ENCODE results near the gene PLPPR1. TPM values are rescaled to one million over a fixed set of nuclear protein-coding genes. Genes with fewer than 3 reads are reported as not detected.

PLPPR1 gene
- total and polyA plus RNA-seq, 2 of the 13 experiments (the other 11 are each of a cell fraction or from before 2014, with no cell fraction given): 16.0 to 84.7 TPM

GRCh38 chr9:101269591-101270283 lies 241.2 kb downstream of the PLPPR1 start:
- ChIA-PET CTCF (ENCODE audit: low intra/inter-chr PET ratio, low total read pairs) (no interaction called here), POLR2A (no interaction called here)
- Histone ChIP-seq H2AFZ (ENCODE audit: low read length) (no peak overlapping the region), H3K9ac (ENCODE audit: insufficient read depth, low read depth, low read length) (no peak overlapping the region), H3K4me2 (ENCODE audit: low read depth, low read length) (no peak overlapping the region), H3K27ac (ENCODE audit: extremely low read length, insufficient read depth, low read length) (no peak overlapping the region), H3K36me3 (replicated peaks in 1 of 2; ENCODE audit: control insufficient read depth in 1 of 2, insufficient read depth in 2 of 2, low read length in 2 of 2) (peaks cover 3 to 13% of the 10 kb centered on the region in 2 experiments; a peak in 3 of 5 replicates), H3K9me3 (ENCODE audit: low read length) (no peaks in the 10 kb centered on the region), H3K4me3 (replicated peaks in 1 of 3; ENCODE audit: insufficient read depth in 1 of 3, low read depth in 2 of 3, low read length in 3 of 3) (no peak overlapping the region), H3K4me1 (ENCODE audit: insufficient read depth, low read length) (peaks cover 1% of the 10 kb centered on the region; the same call in 1 of the 2 replicates), H4K20me1 (ENCODE audit: insufficient read depth, low read length) (no peaks in the 10 kb centered on the region), H3K27me3 (ENCODE audit: control insufficient read depth in 1 of 2, insufficient read depth in 2 of 2, low read length in 2 of 2) (no peaks in the 10 kb centered on the region), H3K79me2 (ENCODE audit: insufficient read depth, low read length) (no peaks in the 10 kb centered on the region)
- FAIRE-seq: no peak
- in situ Hi-C loops (cut with HindIII; ENCODE audit: extremely low pct_ligation_motif_present, low pct_unique_long_range_greater_than_20kb) (no loop called here), intact Hi-C loops (cut with micrococcal nuclease; ENCODE audit: unreplicated experiment) (no loop called here)
- TF ChIP-seq MEF2D (CRISPR knock-in tag; IDR thresholded peaks at IDR 0.05): no peak
- TF ChIP-seq MAFF (IDR thresholded peaks at IDR 0.05; ENCODE audit: low read depth, low read length): no peak
- TF ChIP-seq ZNF768 (CRISPR knock-in tag; IDR thresholded peaks at IDR 0.05): no peak
- TF ChIP-seq PHF20 (CRISPR knock-in tag; IDR thresholded peaks at IDR 0.05): no peak
- TF ChIP-seq ZMYM4 (CRISPR knock-in tag; IDR thresholded peaks at IDR 0.05): no peak
- no peak for TF ChIP-seq ZNF800 (CRISPR knock-in tag; IDR thresholded peaks at IDR 0.05)
- no peak for TF ChIP-seq BRCA1 (CRISPR knock-in tag; IDR thresholded peaks at IDR 0.05)
- no peak for TF ChIP-seq MXD4 (CRISPR knock-in tag; IDR thresholded peaks at IDR 0.05)
- no peak for TF ChIP-seq ZNF704 (CRISPR knock-in tag; IDR thresholded peaks at IDR 0.05; ENCODE audit: borderline replicate concordance)
- TF ChIP-seq FOXP1 (IDR thresholded peaks at IDR 0.05): no peak
- no peak for TF ChIP-seq FOXP1 (CRISPR knock-in tag; IDR thresholded peaks at IDR 0.05)
- no peak for TF ChIP-seq SIN3B (IDR thresholded peaks at IDR 0.05; ENCODE audit: low read length)
- TF ChIP-seq TCF12 (IDR thresholded peaks at IDR 0.05): no peak
- no peak for TF ChIP-seq TCF12 (CRISPR knock-in tag; IDR thresholded peaks at IDR 0.05)
- no peak for TF ChIP-seq POLR2AphosphoS2 (IDR thresholded peaks at IDR 0.05; ENCODE audit: low read depth, low read length)
- TF ChIP-seq ZSCAN21 (CRISPR knock-in tag; IDR thresholded peaks at IDR 0.05; ENCODE audit: borderline replicate concordance): no peak
- TF ChIP-seq SMAD9 (CRISPR knock-in tag; IDR thresholded peaks at IDR 0.05): no peak
- TF ChIP-seq PHF21A (CRISPR knock-in tag; IDR thresholded peaks at IDR 0.05): no peak
- no peak for TF ChIP-seq GATA4 (IDR thresholded peaks at IDR 0.05; ENCODE audit: borderline replicate concordance, low read depth)
- TF ChIP-seq MXD3 (CRISPR knock-in tag; IDR thresholded peaks at IDR 0.05): no peak
- BruUV-seq (replicated peaks): no TSS peak
- no peak for DNase-seq (ENCODE audit: low spot score)
- 99% methylated on average over 4 of the region's 9 CpGs for WGBS (ENCODE audit: low lambda C conversion rate)
- no peak for ATAC-seq
